Hepatocyte (in vitro differentiated cells): ENCODE results near the gene TSPEAR.

ENCODE experiments used
- EZH2 ChIP-seq: fragments of 200-600 bp; sonication (generic); IDR thresholded peaks from 2 replicates; pipeline ENCODE4 v1.6.1; 2016; ENCODE audit warnings: antibody characterized with exemption, mild to moderate bottlenecking, borderline replicate concordance
- EZH2phosphoT487 ChIP-seq: fragments of 200-600 bp; sonication (generic); IDR thresholded peaks from one replicate; pipeline ENCODE4 v1.6.1; 2018; ENCODE audit warnings: antibody characterized with exemption, mild to moderate bottlenecking, low read depth, moderate library complexity; ENCODE audit not compliant: unreplicated experiment, severe bottlenecking
- TF ChIP-seq, protein P1 (sequence below): fragments of 200-600 bp; sonication (generic); IDR thresholded peaks from 2 replicates; pipeline ENCODE4 v1.5.1; 2016; ENCODE audit warnings: antibody characterized with exemption, mild to moderate bottlenecking; ENCODE audit not compliant: poor library complexity

- TF ChIP-seq, protein P1, sequence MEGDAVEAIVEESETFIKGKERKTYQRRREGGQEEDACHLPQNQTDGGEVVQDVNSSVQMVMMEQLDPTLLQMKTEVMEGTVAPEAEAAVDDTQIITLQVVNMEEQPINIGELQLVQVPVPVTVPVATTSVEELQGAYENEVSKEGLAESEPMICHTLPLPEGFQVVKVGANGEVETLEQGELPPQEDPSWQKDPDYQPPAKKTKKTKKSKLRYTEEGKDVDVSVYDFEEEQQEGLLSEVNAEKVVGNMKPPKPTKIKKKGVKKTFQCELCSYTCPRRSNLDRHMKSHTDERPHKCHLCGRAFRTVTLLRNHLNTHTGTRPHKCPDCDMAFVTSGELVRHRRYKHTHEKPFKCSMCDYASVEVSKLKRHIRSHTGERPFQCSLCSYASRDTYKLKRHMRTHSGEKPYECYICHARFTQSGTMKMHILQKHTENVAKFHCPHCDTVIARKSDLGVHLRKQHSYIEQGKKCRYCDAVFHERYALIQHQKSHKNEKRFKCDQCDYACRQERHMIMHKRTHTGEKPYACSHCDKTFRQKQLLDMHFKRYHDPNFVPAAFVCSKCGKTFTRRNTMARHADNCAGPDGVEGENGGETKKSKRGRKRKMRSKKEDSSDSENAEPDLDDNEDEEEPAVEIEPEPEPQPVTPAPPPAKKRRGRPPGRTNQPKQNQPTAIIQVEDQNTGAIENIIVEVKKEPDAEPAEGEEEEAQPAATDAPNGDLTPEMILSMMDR: no peak
- TF ChIP-seq EZH2phosphoT487 (no peak), EZH2 (no peak)
Observed at GRCh38 chr21:44521301-44521927, 190.0 kb downstream of the TSPEAR start.
